ENCODE data around the gene PMFBP1. TPM values are rescaled to one million over a fixed set of nuclear protein-coding genes. Genes with fewer than 3 reads are reported as not detected.
A peak's percentile ranks its signal among the peaks of the same experiment; 100 is the strongest.

Gene PMFBP1
- total RNA-seq, 5 donors from 2014 or later (not counting 1 experiment from before 2014, with no cell fraction given), result 0.23 to 3.2 (median 1.1) TPM

DNA sequence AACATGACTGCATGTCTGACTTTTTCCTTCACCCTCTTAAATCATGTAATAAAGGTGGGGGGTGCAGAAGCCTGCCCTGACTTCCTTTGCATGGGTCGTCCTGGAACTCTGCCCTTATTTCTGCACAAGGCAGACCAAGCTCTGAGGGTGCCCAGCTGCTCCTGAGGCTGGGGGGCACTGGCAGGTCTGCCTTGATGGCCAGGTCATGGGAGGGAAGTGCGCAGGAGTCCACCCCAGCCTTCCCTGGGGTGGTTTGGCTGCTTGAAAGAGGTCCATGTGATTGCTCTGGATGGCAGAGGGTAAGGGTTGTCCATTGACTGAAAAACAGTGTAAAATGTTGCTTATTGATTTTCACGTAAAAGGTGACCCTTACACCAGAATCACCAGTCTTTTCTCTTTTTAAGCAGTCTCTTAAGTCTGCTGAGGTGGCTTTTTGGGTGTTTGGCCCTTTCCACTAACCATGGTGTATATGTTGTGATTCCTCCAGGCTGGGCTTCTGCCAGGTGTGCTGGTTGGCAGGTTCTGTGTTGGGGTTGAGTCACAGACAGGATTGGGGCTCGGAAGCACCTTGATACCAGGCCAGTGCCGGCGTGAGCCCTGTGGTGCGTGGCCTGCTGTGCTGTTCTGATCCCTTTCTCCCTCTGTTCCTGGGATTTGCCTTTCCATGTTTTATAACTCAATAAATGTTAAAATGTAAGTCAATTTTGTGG lies 58.9 kb downstream of the PMFBP1 start:
- no peak for DNase-seq
- peak in 1 of 4 experiments; percentile 13 for ATAC-seq (replicated peaks in 1 of 4)
- no peak overlapping the region for H3K27ac ChIP-seq (ENCODE audit: low read length)
- Mint-ChIP-seq H3K4me3 (peak overlapping the region in 1 of 3 donors; percentile 6), H3K27me3 (no peaks in the 10 kb centered on the region), H3K36me3 (peaks cover 55% of the 10 kb centered on the region), H3K9me3 (no peaks in the 10 kb centered on the region), H3K4me1 (no peaks in the 10 kb centered on the region), H3K27ac (no peak overlapping the region)
- no peak overlapping the region for H3K4me3 ChIP-seq (ENCODE audit: control insufficient read depth in 1 of 2, extremely low read depth in 1 of 2, low read length in 1 of 2)
- 93% methylated on average over 2 of the region's 7 CpGs for WGBS (ENCODE audit: insufficient coverage)
- no peaks in the 10 kb centered on the region for H3K4me1 ChIP-seq (ENCODE audit: control insufficient read depth in 1 of 2, extremely low read depth in 1 of 2, insufficient read depth in 2 of 2, low read length in 2 of 2)
- ChIA-PET CTCF (no interaction called here), POLR2A (no interaction called here)
- no peaks in the 10 kb centered on the region for H3K9me3 ChIP-seq
- peaks cover 24 to 45% of the 10 kb centered on the region in 2 donors for H3K36me3 ChIP-seq (ENCODE audit: control insufficient read depth in 2 of 2, extremely low read depth in 1 of 2, insufficient read depth in 1 of 2, low read length in 1 of 2)
- H3K27me3 ChIP-seq (replicated peaks in 1 of 2; ENCODE audit: control insufficient read depth in 2 of 2, extremely low read depth in 1 of 2, insufficient read depth in 2 of 2, low read length in 1 of 2), result no peaks in the 10 kb centered on the region

- DNase-seq (no peak), ATAC-seq (replicated peaks in 1 of 4) (no peak)
- Histone ChIP-seq H3K27ac (ENCODE audit: low read length) (no peak overlapping the region), H3K9me3 (no peaks in the 10 kb centered on the region), H3K4me1 (ENCODE audit: control insufficient read depth in 1 of 2, extremely low read depth in 1 of 2, insufficient read depth in 2 of 2, low read length in 2 of 2) (no peaks in the 10 kb centered on the region), H3K36me3 (ENCODE audit: control insufficient read depth in 2 of 2, extremely low read depth in 1 of 2, insufficient read depth in 1 of 2, low read length in 1 of 2) (peaks cover 28 to 52% of the 10 kb centered on the region in 2 donors), H3K27me3 (replicated peaks in 1 of 2; ENCODE audit: control insufficient read depth in 2 of 2, extremely low read depth in 1 of 2, insufficient read depth in 2 of 2, low read length in 1 of 2) (no peaks in the 10 kb centered on the region), H3K4me3 (ENCODE audit: control insufficient read depth in 1 of 2, extremely low read depth in 1 of 2, low read length in 1 of 2) (no peak overlapping the region)
- Mint-ChIP-seq H3K4me1 (no peaks in the 10 kb centered on the region), H3K36me3 (peaks cover 59% of the 10 kb centered on the region), H3K4me3 (no peak overlapping the region), H3K9me3 (no peaks in the 10 kb centered on the region), H3K27me3 (no peaks in the 10 kb centered on the region), H3K27ac (no peak overlapping the region)
- ChIA-PET CTCF (no interaction called here), POLR2A (no interaction called here)
- 99% methylated on average over 15 of the region's 15 CpGs for WGBS (ENCODE audit: insufficient coverage)
Measured at GRCh38 chr16:72112452-72112792, 59.5 kb downstream of the PMFBP1 start.

DNA sequence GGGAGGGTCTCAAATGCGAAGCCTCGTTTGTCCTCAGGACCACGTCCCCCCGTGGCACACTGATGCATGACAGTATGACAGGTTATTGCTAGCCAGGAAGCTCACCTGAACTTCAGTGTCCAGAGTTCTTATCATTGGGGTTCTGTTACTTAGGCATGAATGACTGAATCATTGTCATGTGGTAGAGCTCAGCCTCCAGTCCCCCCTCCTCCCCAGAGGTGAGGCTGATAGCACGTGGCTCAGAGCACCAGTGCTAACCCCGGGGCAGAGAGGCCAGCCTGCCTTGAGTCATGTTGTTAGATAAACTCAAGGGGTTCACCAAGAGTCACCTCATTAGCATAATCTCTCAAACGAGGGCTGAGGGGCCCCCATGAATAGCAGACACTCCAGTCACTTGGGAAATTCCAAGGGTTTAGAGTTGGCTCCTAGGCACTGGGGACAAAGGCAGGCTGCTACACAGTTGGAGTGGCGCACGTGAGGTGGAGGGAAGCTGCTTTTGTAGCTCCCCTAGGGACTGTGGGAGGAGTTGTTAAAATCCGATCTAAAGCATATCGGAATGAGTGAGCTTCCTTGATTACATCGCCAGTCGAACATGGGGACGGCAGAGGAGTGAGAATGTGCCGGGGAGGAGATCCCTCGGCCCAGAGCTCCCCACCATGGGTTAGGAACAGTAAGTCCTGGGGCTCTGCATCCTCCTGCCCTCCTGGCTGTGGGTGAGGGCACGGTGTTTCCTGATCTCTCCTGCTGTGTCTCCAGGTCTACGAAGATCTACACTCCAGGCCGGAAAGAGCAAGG lies 60.1 kb downstream of the PMFBP1 start:
- H3K4me1 ChIP-seq (ENCODE audit: control insufficient read depth in 1 of 2, extremely low read depth in 1 of 2, insufficient read depth in 2 of 2, low read length in 2 of 2), result no peaks in the 10 kb centered on the region
- Mint-ChIP-seq H3K4me3 (no peak overlapping the region), H3K9me3 (no peaks in the 10 kb centered on the region), H3K36me3 (peaks cover 65% of the 10 kb centered on the region), H3K27me3 (no peaks in the 10 kb centered on the region), H3K27ac (no peak overlapping the region), H3K4me1 (no peaks in the 10 kb centered on the region)
- no peak overlapping the region for H3K4me3 ChIP-seq (ENCODE audit: control insufficient read depth in 1 of 2, extremely low read depth in 1 of 2, low read length in 1 of 2)
- peaks cover 28 to 57% of the 10 kb centered on the region in 2 donors for H3K36me3 ChIP-seq (ENCODE audit: control insufficient read depth in 2 of 2, extremely low read depth in 1 of 2, insufficient read depth in 1 of 2, low read length in 1 of 2)
- 95% methylated on average over 15 of the region's 19 CpGs for WGBS (ENCODE audit: insufficient coverage)
- ChIA-PET CTCF (no interaction called here), POLR2A (no interaction called here)
- ATAC-seq (replicated peaks in 1 of 4) (no peak), DNase-seq (no peak)
- H3K9me3 ChIP-seq, result no peaks in the 10 kb centered on the region
- no peaks in the 10 kb centered on the region for H3K27me3 ChIP-seq (replicated peaks in 1 of 2; ENCODE audit: control insufficient read depth in 2 of 2, extremely low read depth in 1 of 2, insufficient read depth in 2 of 2, low read length in 1 of 2)
- H3K27ac ChIP-seq (ENCODE audit: low read length), result no peak overlapping the region

DNA sequence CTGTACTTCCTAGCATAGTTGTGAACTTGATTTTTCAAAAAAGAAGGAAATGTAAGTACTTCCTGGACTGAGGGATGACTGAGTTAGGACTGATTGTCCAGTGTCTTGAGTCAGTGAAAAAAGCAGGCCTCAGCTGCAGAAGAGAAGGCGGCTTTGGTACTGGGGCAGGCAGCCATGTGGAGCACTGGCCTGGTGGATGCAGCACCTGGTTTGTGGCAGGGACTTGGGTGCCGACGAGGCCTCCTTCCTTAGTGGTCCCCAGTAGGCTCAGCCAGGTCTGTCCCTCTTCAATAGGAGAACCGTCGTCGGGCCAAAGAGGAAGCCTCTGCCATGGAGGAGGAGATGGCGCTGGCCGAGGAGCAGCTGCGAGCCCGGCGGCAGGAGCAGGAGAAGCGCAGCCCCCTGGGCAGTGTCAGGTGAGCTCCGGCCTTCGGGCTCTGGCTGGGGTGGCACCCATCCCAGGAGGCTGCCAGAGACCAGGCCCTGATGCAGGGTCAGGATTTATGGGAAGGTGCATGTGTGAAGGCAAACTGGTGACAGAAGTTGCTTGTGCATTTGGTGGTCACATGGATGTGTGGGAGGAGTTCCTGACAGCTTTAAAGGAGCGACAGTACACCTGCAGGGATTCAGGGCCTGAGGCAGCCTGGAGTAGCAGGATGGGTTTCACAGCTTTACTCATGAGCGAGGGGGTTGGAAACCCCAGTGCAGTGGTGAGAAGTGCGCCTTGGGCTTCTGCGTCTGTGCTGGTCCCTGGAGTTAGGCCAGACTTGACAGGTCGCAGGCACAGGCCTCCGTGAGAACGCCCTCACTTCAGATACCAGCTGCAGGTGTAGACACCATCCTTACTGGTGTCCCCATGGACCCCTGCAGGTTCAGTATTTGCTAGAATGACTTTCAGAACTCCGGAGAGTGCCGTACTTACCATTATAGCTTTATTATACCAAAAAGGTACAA lies 61.0 kb downstream of the PMFBP1 start:
- Histone ChIP-seq H3K27me3 (replicated peaks in 1 of 2; ENCODE audit: control insufficient read depth in 2 of 2, extremely low read depth in 1 of 2, insufficient read depth in 2 of 2, low read length in 1 of 2) (no peaks in the 10 kb centered on the region), H3K36me3 (ENCODE audit: control insufficient read depth in 2 of 2, extremely low read depth in 1 of 2, insufficient read depth in 1 of 2, low read length in 1 of 2) (peaks cover 31 to 65% of the 10 kb centered on the region in 2 donors), H3K27ac (ENCODE audit: low read length) (no peak overlapping the region), H3K4me3 (ENCODE audit: control insufficient read depth in 1 of 2, extremely low read depth in 1 of 2, low read length in 1 of 2) (no peak overlapping the region), H3K4me1 (ENCODE audit: control insufficient read depth in 1 of 2, extremely low read depth in 1 of 2, insufficient read depth in 2 of 2, low read length in 2 of 2) (no peaks in the 10 kb centered on the region), H3K9me3 (no peaks in the 10 kb centered on the region)
- WGBS (ENCODE audit: insufficient coverage), result 97% methylated on average over 21 of the region's 23 CpGs
- Mint-ChIP-seq H3K4me3 (no peak overlapping the region), H3K9me3 (no peaks in the 10 kb centered on the region), H3K36me3 (peaks cover 73% of the 10 kb centered on the region), H3K4me1 (no peaks in the 10 kb centered on the region), H3K27me3 (no peaks in the 10 kb centered on the region), H3K27ac (no peak overlapping the region)
- DNase-seq, result no peak
- ATAC-seq (replicated peaks in 1 of 4), result no peak
- POLR2A ChIA-PET, result no interaction called here
- CTCF ChIA-PET, result no interaction called here

GRCh38 chr16:72109966-72110530 lies 61.9 kb downstream of the PMFBP1 start:
- POLR2A ChIA-PET, result no interaction called here

DNA sequence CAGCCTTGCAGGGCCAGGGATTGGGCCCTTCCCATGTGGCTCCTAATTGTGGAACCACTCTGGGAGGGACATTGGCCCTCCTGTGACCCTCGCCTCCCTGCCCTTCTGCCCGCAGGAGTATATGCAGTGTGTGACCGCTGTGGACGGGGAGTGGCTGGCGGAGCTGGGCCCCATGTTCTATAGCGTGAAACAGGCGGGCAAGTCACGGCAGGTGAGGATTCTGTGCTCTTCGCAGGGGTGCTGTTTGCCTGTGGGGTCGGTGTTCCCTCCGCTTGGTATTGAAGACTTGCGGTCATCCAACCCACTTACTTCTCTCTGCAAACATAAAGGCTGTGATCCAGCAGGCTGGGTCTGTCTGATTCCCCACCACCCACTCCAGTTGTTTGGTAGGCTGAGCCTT lies 62.7 kb downstream of the PMFBP1 start:
- POLR2A ChIA-PET, result no interaction called here
- H3K9me3 Mint-ChIP-seq, result no peaks in the 10 kb centered on the region
- H3K27me3 Mint-ChIP-seq, result no peaks in the 10 kb centered on the region

More at GRCh38 chr16:72109966-72110530, 61.9 kb downstream of the PMFBP1 start:
- Histone ChIP-seq H3K4me3 (ENCODE audit: control insufficient read depth in 1 of 2, extremely low read depth in 1 of 2, low read length in 1 of 2) (no peak overlapping the region), H3K27me3 (replicated peaks in 1 of 2; ENCODE audit: control insufficient read depth in 2 of 2, extremely low read depth in 1 of 2, insufficient read depth in 2 of 2, low read length in 1 of 2) (no peaks in the 10 kb centered on the region), H3K4me1 (ENCODE audit: control insufficient read depth in 1 of 2, extremely low read depth in 1 of 2, insufficient read depth in 2 of 2, low read length in 2 of 2) (no peaks in the 10 kb centered on the region), H3K27ac (ENCODE audit: low read length) (no peak overlapping the region), H3K9me3 (no peaks in the 10 kb centered on the region), H3K36me3 (ENCODE audit: control insufficient read depth in 2 of 2, extremely low read depth in 1 of 2, insufficient read depth in 1 of 2, low read length in 1 of 2) (peaks cover 38 to 74% of the 10 kb centered on the region in 2 donors)
- no peak for ATAC-seq (replicated peaks in 1 of 4)
- CTCF ChIA-PET, result no interaction called here
- no peak for DNase-seq
- Mint-ChIP-seq H3K36me3 (peaks cover 79% of the 10 kb centered on the region), H3K9me3 (no peaks in the 10 kb centered on the region), H3K27me3 (no peaks in the 10 kb centered on the region), H3K27ac (no peak overlapping the region), H3K4me3 (no peak overlapping the region), H3K4me1 (no peaks in the 10 kb centered on the region)
- WGBS (ENCODE audit: insufficient coverage), result 100% methylated on average over 10 of the region's 12 CpGs

More for the DNA sequence above, 62.7 kb downstream of the PMFBP1 start:
- WGBS (ENCODE audit: insufficient coverage), result 99% methylated on average over 8 of the region's 12 CpGs
- Histone ChIP-seq H3K4me1 (ENCODE audit: control insufficient read depth in 1 of 2, extremely low read depth in 1 of 2, insufficient read depth in 2 of 2, low read length in 2 of 2) (no peaks in the 10 kb centered on the region), H3K4me3 (ENCODE audit: control insufficient read depth in 1 of 2, extremely low read depth in 1 of 2, low read length in 1 of 2) (no peak overlapping the region), H3K27ac (ENCODE audit: low read length) (no peak overlapping the region), H3K9me3 (no peaks in the 10 kb centered on the region), H3K36me3 (ENCODE audit: control insufficient read depth in 2 of 2, extremely low read depth in 1 of 2, insufficient read depth in 1 of 2, low read length in 1 of 2) (peaks cover 41 to 82% of the 10 kb centered on the region in 2 donors), H3K27me3 (replicated peaks in 1 of 2; ENCODE audit: control insufficient read depth in 2 of 2, extremely low read depth in 1 of 2, insufficient read depth in 2 of 2, low read length in 1 of 2) (no peaks in the 10 kb centered on the region)
- H3K27ac Mint-ChIP-seq, result no peak overlapping the region
- no peak for ATAC-seq (replicated peaks in 1 of 4)
- CTCF ChIA-PET, result no interaction called here
- no peak for DNase-seq
- no peak overlapping the region for H3K4me3 Mint-ChIP-seq
- peaks cover 84% of the 10 kb centered on the region for H3K36me3 Mint-ChIP-seq
- no peaks in the 10 kb centered on the region for H3K4me1 Mint-ChIP-seq

Data from T-cell (primary cell).